IPS-18c (cell line): Measurements from ENCODE around the gene CYP4Z1.
"Not testable (repeated sequence)": the region's sequence is repeated elsewhere in the genome, so short reads cannot be mapped to it uniquely, and the experiment has no call there.

Experiments
- H3K4me3 ChIP-seq: 2 replicates; pipeline ENCODE4 v1.7.0; 2013; ENCODE audit warnings: low read depth, mild to moderate bottlenecking, low read length, moderate library complexity; ENCODE audit not compliant: insufficient read depth
- H3K9me3 ChIP-seq: one replicate; pipeline ENCODE4 v1.6.1; 2013; ENCODE audit warnings: mild to moderate bottlenecking, low read length, moderate library complexity; ENCODE audit not compliant: control insufficient read depth, insufficient read depth

Gene CYP4Z1, protein sequence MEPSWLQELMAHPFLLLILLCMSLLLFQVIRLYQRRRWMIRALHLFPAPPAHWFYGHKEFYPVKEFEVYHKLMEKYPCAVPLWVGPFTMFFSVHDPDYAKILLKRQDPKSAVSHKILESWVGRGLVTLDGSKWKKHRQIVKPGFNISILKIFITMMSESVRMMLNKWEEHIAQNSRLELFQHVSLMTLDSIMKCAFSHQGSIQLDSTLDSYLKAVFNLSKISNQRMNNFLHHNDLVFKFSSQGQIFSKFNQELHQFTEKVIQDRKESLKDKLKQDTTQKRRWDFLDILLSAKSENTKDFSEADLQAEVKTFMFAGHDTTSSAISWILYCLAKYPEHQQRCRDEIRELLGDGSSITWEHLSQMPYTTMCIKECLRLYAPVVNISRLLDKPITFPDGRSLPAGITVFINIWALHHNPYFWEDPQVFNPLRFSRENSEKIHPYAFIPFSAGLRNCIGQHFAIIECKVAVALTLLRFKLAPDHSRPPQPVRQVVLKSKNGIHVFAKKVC

DNA sequence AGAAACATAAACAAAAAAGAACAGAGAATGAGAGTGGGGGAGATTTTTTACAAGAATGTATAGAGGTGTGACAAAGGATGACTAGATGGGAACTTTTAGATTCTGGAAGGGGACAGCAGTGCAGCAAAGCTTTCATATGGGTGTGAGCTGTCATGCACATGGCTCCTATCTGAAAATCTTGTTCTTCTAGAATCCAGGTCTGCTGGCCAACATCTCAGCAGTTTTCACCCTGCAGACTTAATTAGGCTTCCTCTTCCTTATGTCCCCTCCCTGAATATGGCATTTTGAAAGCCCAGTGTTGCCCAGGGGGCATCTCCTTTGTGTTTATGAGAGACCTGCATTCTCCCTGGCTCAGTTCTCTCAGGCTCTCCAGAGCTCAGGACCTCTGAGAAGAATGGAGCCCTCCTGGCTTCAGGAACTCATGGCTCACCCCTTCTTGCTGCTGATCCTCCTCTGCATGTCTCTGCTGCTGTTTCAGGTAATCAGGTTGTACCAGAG is at the start of gene CYP4Z1:
Gene CYP4Z1, plus strand, starts transcription at position 135 of the 498 bp plus-strand sequence. Its CDS starts 260 bp downstream, at position 395.
- Histone ChIP-seq H3K9me3 (no peaks in the 10 kb centered on the region), H3K4me3 (no peak within 1 kb of the TSS)

DNA sequence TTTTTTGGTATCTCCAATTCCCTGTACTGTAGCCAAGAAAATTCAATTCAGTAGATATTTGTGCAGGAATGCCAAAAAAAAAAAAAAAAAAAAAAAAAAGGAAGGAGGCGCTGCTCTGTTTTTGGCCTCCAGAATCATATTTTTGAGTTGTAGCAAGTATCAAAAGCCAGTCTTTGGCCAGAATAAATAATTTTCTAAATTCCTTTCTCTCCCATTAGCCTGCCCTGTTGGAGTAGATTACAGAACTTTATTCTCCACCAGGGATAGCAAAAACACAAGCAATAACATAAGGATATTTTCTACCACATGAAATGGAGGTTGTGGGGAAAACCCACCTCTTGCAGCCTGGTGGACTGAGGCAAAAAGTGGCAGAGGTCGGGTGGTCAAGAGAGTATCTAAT is 46.0 kb upstream of the CYP4Z1 start:
- H3K9me3 ChIP-seq: no peaks in the 10 kb centered on the region
- no peak overlapping the region for H3K4me3 ChIP-seq

DNA sequence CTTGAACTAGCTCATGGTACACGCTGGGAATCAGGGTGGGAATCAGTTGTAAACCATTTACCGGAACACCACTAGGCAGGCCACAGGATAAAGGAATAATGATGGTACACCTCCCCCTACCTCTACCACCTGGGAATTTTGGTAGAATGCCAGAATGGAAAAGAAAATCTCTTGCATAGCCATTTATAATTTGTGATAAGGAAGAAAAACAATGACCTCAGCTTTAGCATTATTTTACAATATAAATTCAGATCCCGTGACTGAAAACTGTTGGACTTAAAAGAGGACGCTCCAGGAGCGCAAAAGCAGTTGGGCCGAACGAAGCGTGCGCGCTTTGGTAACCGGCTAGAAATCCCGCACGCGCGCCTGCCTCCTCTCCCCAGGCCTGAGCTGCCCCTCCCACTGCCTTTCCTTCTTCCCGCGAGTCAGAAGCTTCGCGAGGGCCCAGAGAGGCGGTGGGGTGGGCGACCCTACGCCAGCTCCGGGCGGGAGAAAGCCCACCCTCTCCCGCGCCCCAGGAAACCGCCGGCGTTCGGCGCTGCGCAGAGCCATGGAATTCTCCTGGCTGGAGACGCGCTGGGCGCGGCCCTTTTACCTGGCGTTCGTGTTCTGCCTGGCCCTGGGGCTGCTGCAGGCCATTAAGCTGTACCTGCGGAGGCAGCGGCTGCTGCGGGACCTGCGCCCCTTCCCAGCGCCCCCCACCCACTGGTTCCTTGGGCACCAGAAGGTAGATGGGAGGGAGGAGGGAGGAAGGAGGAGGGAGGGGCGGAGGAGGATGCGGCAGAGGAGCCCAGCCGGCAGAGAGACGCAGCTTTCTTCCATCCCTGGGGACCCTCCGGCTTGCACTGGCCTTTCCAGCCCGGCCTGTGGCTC is 43.5 kb upstream of the CYP4Z1 start, which contains the start of gene CYP4X1:
Gene CYP4X1, plus strand, starts transcription at position 402 of the 873 bp plus-strand sequence. Its CDS starts 149 bp downstream, at position 551.
- Histone ChIP-seq H3K4me3 (peak within 1 kb of the TSS; percentile 66), H3K9me3 (no peaks in the 10 kb centered on the region)

DNA sequence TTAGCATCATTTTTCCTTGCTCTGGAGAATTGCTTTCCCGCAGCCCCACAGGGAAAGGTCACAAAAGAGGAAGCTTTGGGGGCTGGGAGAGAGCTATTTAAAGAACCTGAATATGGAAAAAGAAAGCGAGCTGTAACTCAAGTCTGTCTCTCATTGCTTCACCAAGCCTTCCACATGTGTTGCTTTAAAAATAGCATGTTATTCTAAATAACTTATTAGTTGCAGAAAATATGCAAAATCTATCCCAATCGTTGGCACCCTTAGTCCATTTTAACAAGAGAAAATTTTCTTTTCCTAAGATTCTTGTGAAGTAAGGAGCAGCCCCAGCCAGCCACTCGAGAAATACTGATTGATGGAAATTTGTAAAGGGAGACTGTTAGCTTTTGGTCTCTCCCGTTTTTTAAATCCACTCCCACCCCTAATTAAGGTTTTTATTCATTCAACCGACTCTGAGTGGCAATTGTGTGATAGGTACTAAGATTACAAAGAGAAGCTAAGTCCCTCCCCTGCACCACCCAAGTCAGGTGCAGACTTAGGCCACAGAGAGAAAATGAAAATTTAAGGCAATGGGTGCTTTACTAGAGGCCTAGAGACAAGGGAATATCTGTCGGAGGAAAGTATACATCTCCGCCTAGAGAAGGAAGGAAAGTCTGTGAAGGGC is 42.8 kb upstream of the CYP4Z1 start:
- H3K4me3 ChIP-seq: peak overlapping the region; percentile 66
- no peaks in the 10 kb centered on the region for H3K9me3 ChIP-seq

DNA sequence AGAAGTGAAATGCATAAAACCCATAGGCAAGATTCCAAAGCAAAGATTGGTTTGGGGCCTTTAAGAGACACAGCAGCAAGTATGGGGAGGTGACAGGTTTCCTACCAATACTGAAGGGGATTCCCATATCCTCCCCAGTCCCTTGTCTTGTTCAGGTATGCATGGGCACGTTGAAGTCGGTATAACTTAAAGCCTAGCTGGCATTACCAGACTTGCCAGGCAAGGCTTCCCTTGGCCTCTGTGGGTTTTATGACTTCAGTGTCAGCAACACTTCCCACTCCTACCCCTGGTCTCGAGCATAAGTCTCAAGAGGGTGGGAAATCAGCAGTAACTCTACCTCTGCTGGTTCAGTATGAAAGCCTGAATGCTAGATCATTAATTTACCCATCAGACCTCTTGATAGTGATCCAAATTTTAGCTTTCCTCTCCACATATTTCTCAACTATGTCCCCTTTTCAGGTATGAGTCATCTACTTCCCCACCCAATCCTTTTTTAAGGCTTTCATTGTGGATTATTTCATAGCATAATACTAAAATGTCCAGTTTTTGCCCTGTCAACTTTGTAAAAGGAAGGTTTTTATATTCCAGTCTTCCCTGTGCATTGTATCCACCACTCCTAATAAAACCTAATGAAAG is 36.7 kb upstream of the CYP4Z1 start:
- H3K9me3 ChIP-seq: no peaks in the 10 kb centered on the region
- no peak overlapping the region for H3K4me3 ChIP-seq

DNA sequence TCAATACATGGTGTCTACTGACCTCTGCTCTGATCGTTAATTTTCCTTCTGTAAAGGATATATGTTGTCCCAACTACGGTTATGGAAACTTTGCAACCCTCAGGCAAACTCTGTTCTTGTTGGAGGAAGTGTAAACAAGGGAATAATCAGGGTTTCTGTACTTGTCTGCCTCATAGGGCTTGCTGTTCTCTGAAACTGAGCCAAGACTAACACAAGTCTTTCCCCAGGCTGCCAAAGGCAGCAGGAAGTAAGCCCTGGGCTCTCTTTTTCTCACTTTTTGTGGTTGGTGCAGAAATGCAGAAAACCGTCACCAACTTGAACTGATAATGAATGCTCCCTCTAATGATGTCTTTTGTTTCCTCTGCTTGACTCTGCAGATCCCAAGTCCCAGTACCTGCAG is 36.0 kb upstream of the CYP4Z1 start:
- Histone ChIP-seq H3K4me3 (no peak overlapping the region), H3K9me3 (no peaks in the 10 kb centered on the region)

DNA sequence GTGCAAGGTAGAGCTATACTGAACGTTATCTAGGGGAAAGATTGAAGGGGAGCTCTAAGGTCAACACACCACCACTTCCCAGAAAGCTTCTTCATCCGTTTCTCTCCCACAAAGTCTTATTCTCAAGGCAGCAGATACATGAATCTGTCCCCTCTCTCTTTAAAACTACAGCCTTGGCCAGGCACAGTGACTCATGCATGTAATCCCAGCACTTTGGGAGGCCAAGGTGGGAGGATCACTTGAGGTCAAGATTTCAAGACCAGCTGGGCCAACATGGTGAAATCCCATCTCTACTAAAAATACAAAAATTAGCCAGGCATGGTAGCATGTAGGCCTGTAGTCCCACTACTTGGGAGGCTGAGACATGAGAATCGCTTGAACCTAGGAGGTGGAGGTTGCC is 35.4 kb upstream of the CYP4Z1 start:
- Histone ChIP-seq H3K4me3 (no peak overlapping the region), H3K9me3 (no peaks in the 10 kb centered on the region)

DNA sequence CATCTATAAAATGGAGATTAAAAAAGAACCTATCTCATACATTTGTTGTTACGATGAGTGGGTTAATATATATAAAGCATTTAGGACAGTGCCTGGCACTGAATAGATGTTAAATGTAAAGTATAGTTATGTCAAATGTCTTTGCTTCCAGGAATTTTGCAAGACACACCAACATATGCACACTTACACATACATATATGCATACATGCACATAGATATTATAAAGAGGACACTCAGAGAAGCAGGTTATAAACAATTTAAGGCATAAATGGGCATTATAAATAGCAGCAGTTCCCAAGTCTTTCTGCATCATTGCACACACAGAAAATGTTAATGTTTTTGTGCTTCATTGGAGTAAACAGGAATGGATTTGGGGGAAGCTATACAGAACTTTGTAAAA is 30.3 kb upstream of the CYP4Z1 start:
- Histone ChIP-seq H3K4me3 (no peak overlapping the region), H3K9me3 (no peaks in the 10 kb centered on the region)

DNA sequence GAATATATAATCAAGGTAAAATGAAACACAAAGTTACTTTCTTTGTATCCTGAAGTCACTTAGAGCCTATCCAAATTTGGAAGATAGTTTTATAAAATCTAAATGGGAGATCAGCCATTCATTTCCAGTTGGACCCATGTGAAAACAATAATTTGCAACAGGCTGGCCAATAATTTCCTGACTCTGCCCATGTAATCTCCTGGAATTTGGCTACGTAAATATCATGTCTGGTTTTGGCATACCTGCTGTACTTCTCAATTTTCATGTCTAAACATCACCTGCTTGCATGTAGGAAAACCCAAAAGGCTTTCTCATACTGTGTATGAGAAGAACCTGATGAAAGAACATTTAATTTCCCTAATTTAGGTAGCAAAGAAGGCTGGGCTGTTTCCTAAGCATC is 7.7 kb upstream of the CYP4Z1 start:
- Histone ChIP-seq H3K9me3 (no peaks in the 10 kb centered on the region), H3K4me3 (no peak overlapping the region)

DNA sequence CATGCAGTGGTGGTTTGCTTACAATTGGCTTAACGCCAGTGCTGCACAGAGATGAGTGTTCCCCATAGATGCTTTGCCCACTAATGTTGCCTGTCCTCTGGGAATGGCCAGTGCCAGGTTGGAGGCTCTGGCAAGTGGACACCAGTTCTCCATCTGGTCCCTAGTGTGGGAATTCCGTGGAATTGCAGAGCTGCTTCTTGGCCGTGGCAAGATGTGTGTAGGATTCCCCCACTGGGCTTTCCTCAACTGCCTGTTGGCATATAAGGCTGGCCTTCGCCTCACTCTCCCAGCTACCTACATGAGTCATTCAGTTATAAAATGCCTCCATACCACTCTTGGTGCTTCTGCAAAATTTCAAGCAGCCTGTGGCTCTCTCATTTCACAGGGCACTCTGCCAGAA is 2.0 kb downstream of the CYP4Z1 start:
- not testable (repeated sequence) for H3K4me3 ChIP-seq, H3K9me3 ChIP-seq

DNA sequence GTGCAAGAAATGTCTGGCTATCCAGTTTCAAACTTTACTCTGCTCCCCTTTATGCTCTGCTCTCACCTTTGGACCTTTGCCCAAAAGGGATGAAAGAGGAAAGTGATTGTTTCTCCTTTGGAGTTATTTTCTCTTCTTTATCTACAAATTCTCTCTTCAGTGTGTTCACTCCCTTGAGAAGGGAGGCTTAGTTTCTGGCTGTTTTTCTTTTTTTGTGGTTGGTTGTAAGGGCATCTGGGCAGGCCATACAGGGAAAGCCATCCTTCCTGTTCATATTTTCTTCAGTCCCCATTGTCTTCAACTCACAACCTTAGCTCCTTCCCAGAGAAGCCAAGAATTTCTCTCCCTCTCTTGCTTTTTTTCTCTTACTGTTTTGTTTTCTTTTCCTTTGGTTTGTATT is 2.5 kb downstream of the CYP4Z1 start:
- not testable (repeated sequence) for H3K4me3 ChIP-seq, H3K9me3 ChIP-seq

DNA sequence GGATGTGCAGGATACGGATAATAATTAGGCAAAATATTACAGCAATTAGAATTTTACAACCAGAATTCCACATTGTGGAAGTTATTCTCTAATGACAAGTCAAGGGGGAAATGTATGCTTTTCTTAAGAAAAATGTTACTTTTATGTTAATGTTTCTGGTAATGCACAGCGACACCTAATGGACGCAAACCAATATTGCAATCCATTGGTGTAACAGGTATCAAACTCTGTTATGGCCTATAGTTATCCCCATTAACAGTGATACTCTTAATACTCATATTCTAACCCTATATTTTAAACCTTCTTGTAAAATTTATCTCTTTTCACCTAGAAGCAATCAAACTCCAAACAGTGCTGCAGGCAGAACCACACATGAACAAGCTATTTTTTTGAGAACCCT is 22.3 kb downstream of the CYP4Z1 start:
- not testable (repeated sequence) for H3K4me3 ChIP-seq, H3K9me3 ChIP-seq

DNA sequence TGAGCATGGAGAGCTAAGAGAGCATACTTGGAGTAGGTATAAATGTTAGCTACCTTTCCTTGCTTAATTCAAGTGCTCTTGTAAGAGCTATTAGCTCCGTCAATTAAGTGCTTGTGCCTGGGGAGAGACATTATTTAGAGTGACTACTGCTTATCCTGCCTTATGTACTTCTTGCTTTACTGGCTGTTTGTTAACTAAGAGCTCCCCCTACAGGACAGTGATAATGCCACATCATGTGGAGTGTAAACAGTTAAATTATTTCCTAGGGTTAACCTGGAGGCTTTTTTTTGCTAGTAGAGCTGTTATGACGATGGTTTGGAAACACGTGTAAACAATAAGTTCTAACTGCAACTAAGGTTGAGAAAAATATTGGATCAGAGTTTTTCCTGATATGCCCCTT is 24.4 kb downstream of the CYP4Z1 start:
- not testable (repeated sequence) for H3K9me3 ChIP-seq

DNA sequence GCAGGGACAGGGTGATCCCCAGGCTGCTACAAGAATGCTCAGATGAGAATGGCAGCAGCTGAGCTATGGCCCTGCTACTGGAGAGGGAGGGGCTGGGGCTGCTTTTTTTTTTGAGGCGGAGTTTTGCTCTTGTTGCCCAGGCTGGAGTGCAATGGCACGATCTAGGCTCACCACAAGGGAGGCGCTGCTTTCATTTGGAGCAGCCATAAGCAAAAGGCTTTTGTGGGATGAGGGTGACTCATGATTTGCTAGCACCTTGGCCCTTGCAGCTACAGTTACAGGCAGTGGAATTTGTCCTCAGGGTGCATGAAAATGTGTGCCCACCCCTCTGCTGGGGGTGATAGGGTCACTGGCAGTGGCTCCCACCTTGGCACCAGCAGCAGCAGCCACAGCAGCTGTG is 37.8 kb downstream of the CYP4Z1 start:
- no peak overlapping the region for H3K4me3 ChIP-seq
- H3K9me3 ChIP-seq: no peaks in the 10 kb centered on the region

More for the DNA sequence above, 24.4 kb downstream of the CYP4Z1 start:
- not testable (repeated sequence) for H3K4me3 ChIP-seq

DNA sequence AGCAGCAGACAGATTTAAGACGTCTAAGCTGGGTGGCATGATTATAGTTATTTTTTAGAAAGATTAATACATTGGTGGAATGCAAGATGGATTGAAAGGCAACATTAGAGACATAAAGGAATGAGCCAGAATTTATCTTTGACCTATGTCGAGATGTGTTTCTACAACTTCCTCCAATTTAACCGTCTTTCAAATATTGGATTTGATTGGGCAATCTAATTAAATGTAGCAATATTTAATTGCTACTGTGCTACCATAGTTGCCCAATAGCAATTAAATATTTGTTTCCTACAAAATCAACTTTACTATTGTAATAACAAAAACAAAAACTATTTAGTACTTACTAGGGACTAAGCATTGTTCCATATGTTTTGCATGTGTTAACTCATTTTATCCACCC is 39.8 kb downstream of the CYP4Z1 start:
- H3K9me3 ChIP-seq: no peaks in the 10 kb centered on the region

DNA sequence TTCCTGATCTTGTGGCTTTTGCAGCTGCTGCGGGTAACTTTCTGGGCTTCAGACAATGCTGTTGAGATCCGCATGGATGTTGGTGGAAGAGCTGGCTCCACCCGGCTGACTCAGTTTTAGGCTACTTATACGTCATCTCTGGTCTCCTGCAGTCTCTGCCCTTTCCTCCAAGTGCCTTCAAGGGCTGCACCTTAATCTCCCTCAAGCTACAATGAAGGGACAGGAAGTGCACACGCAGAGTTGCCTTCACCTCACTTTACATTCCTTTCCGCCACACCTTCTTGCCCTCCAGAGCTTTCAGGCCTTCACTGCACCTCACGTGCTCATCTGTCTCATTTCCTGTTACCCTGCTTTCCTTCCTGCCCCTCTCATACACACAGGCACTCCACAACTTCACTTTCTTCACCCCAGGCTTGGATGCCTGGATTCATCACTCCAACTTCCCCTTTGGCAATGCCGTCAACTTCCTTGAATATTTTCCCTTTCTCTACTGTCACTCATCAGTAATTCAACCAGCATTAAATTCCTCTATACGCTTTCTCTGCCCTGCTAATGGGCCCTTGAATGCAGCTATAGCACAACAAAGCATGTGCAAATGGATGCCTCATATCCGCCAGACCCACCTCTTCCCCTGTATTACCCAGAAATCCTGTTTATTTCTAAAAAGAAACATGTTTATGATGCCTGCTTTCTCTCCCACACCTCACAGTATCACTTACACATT is 41.0 kb downstream of the CYP4Z1 start:
- not testable (repeated sequence) for H3K9me3 ChIP-seq, H3K4me3 ChIP-seq

More for the DNA sequence above, 39.8 kb downstream of the CYP4Z1 start:
- H3K4me3 ChIP-seq: no peak overlapping the region
